Activated CD8-positive, alpha-beta T cell treated with anti-CD3 and anti-CD28 coated beads for 36 hours (primary cell): ENCODE results near the gene PTPN4. TPM values are rescaled to one million over a fixed set of nuclear protein-coding genes. Genes with fewer than 3 reads are reported as not detected.
A peak's percentile ranks its signal among the peaks of the same experiment; 100 is the strongest.

Experiments used
- ATAC-seq: fragments of 200-7000 bp; cut with Tn5 transposase; one replicate; pipeline ENCODE4 v1.10.0; 2021; ENCODE audit warnings: mild to moderate bottlenecking, moderate library complexity
- CTCF ChIA-PET: fragments of 350-600 bp; sonication (Branson Sonifier 250); formaldehyde crosslinking; loops from one replicate; lab custom pipeline; 2021; ENCODE audit warnings: antibody characterized with exemption; lab: Charles Lee
- POLR2A ChIA-PET: fragments of 350-600 bp; sonication (Branson Sonifier 250); formaldehyde crosslinking; loops from one replicate; lab custom pipeline; 2021; ENCODE audit warnings: antibody characterized with exemption; lab: Charles Lee
- DNase-seq: peaks from one replicate; pipeline ENCODE4 v3.0.0-alpha.2; 2020
- H3K27ac Mint-ChIP-seq: one replicate; pipeline ENCODE4 v1.8.0; 2021; ENCODE audit warnings: mild to moderate bottlenecking, mixed read lengths
- H3K27me3 Mint-ChIP-seq: one replicate; pipeline ENCODE4 v1.8.0; 2021; ENCODE audit warnings: mixed read lengths
- H3K36me3 Mint-ChIP-seq: one replicate; pipeline ENCODE4 v1.8.0; 2021; ENCODE audit warnings: low read depth, mixed read lengths
- H3K4me1 Mint-ChIP-seq: one replicate; pipeline ENCODE4 v1.8.0; 2021; ENCODE audit warnings: low read depth, mixed read lengths
- H3K4me3 Mint-ChIP-seq: one replicate; pipeline ENCODE4 v1.8.0; 2021; ENCODE audit warnings: mild to moderate bottlenecking, moderate library complexity, mixed read lengths
- H3K9me3 Mint-ChIP-seq: one replicate; pipeline ENCODE4 v1.8.0; 2021; ENCODE audit warnings: mixed read lengths
- CTCF ChIP-seq: fragments of 200-600 bp; IDR thresholded peaks from one replicate; pipeline ENCODE4 v1.8.0; 2022; ENCODE audit warnings: antibody characterized with exemption, mild to moderate bottlenecking
- intact Hi-C: fragments of 100-400 bp; cut with micrococcal nuclease; formaldehyde crosslinking; loops from one replicate; pipeline ENCODE4 v1.10.0; 2022
- total RNA-seq, 2 experiments: library from RNA; stranded (reverse); gene quantifications; one replicate each; pipeline ENCODE4 v1.2.3, GENCODE V29; 2021

Gene PTPN4
- total RNA-seq, 2 experiments from 2014 or later: 34.4 to 40.2 TPM

GRCh38 chr2:119782308-119783027 is 22.7 kb downstream of the PTPN4 start:
- peaks cover 1% of the 10 kb centered on the region for H3K36me3 Mint-ChIP-seq
- CTCF ChIA-PET: interaction anchor here (0.7 to 1.3 kb wide), 3 partner anchors 28 to 230 kb away, joined by 3 to 4 read pairs (median 3); partner anchors contain the start of gene EPB41L5
- ATAC-seq (peak; percentile 62), DNase-seq (no peak)
- intact Hi-C loops: no loop called here
- no peaks in the 10 kb centered on the region for H3K9me3 Mint-ChIP-seq
- H3K27me3 Mint-ChIP-seq: no peaks in the 10 kb centered on the region
- H3K4me1 Mint-ChIP-seq: peaks cover 50% of the 10 kb centered on the region
- POLR2A ChIA-PET: no interaction called here
- H3K4me3 Mint-ChIP-seq: no peak overlapping the region
- no peak for TF ChIP-seq CTCF
- H3K27ac Mint-ChIP-seq: no peak overlapping the region

- no peaks in the 10 kb centered on the region for H3K27me3 Mint-ChIP-seq
- no peak overlapping the region for H3K27ac Mint-ChIP-seq
- ATAC-seq (no peak), DNase-seq (no peak)
- H3K9me3 Mint-ChIP-seq: peaks cover 5% of the 10 kb centered on the region
- H3K4me1 Mint-ChIP-seq: peaks cover 49% of the 10 kb centered on the region
- intact Hi-C loops: no loop called here
- no peak overlapping the region for H3K4me3 Mint-ChIP-seq
- ChIA-PET CTCF (no interaction called here), POLR2A (no interaction called here)
- no peak for TF ChIP-seq CTCF
- peaks cover 11% of the 10 kb centered on the region for H3K36me3 Mint-ChIP-seq
Observed at GRCh38 chr2:119784876-119785275, 25.2 kb downstream of the PTPN4 start.

GRCh38 chr2:119786295-119786694 is 26.6 kb downstream of the PTPN4 start:
- peaks cover 22% of the 10 kb centered on the region for H3K36me3 Mint-ChIP-seq
- ATAC-seq: no peak
- H3K27ac Mint-ChIP-seq: no peak overlapping the region
- H3K27me3 Mint-ChIP-seq: no peaks in the 10 kb centered on the region
- ChIA-PET CTCF (no interaction called here), POLR2A (no interaction called here)
- no peak overlapping the region for H3K4me3 Mint-ChIP-seq
- intact Hi-C loops: no loop called here
- DNase-seq: no peak
- H3K4me1 Mint-ChIP-seq: peaks cover 39% of the 10 kb centered on the region
- TF ChIP-seq CTCF: no peak
- peaks cover 11% of the 10 kb centered on the region for H3K9me3 Mint-ChIP-seq

GRCh38 chr2:119788752-119789151 is 29.0 kb downstream of the PTPN4 start:
- ChIA-PET POLR2A (no interaction called here), CTCF (no interaction called here)
- Mint-ChIP-seq H3K9me3 (peaks cover 23% of the 10 kb centered on the region), H3K27me3 (no peaks in the 10 kb centered on the region), H3K27ac (no peak overlapping the region), H3K4me1 (peaks cover 29% of the 10 kb centered on the region), H3K36me3 (peaks cover 41% of the 10 kb centered on the region), H3K4me3 (no peak overlapping the region)
- no peak for TF ChIP-seq CTCF
- DNase-seq (no peak), ATAC-seq (no peak)
- intact Hi-C loops: no loop called here

- CTCF ChIA-PET: no interaction called here
- ATAC-seq: no peak
- intact Hi-C loops: no loop called here
Observed at GRCh38 chr2:119790466-119790865, 30.7 kb downstream of the PTPN4 start.

More at GRCh38 chr2:119790466-119790865, 30.7 kb downstream of the PTPN4 start:
- POLR2A ChIA-PET: no interaction called here
- Mint-ChIP-seq H3K27me3 (no peaks in the 10 kb centered on the region), H3K27ac (no peak overlapping the region), H3K9me3 (peaks cover 25% of the 10 kb centered on the region), H3K4me3 (no peak overlapping the region), H3K4me1 (peaks cover 21% of the 10 kb centered on the region), H3K36me3 (peaks cover 52% of the 10 kb centered on the region)
- TF ChIP-seq CTCF: no peak
- no peak for DNase-seq
